T1000 (cell line): Measurements from ENCODE around the gene PDLIM4.

Source experiments
- DNase-seq: peaks from one replicate; lab custom pipeline; 2025; ENCODE audit warnings: mixed read lengths; lab: John Stamatoyannopoulos, UW

The PDLIM4 gene

GRCh38 chr5:132309679-132310078 lies 52.2 kb downstream of the PDLIM4 start:
- no peak for DNase-seq

GRCh38 chr5:132310141-132310834 lies 52.8 kb downstream of the PDLIM4 start:
- DNase-seq = no peak

GRCh38 chr5:132313366-132313765 lies 55.9 kb downstream of the PDLIM4 start:
- DNase-seq = no peak

- no peak for DNase-seq
These were observed 56.5 kb downstream of the PDLIM4 start for GRCh38 chr5:132313961-132314432.

GRCh38 chr5:132315529-132316067 lies 58.1 kb downstream of the PDLIM4 start:
- DNase-seq = no peak

GRCh38 chr5:132319975-132320374 lies 62.5 kb downstream of the PDLIM4 start:
- DNase-seq = no peak

- no peak for DNase-seq
These were observed 63.7 kb downstream of the PDLIM4 start for GRCh38 chr5:132321109-132321721.

- no peak for DNase-seq
These were observed 64.8 kb downstream of the PDLIM4 start for GRCh38 chr5:132322266-132322665.
